H7 (cell line): Measurements from ENCODE around the gene CAD. TPM values are rescaled to one million over a fixed set of nuclear protein-coding genes. Genes with fewer than 3 reads are reported as not detected.
"Not testable (repeated sequence)": the region's sequence is repeated elsewhere in the genome, so short reads cannot be mapped to it uniquely, and the experiment has no call there.

Experiments used
- DNase-seq: peaks from one replicate; pipeline ENCODE4 v3.0.0; 2012
- H3K27me3 ChIP-seq: 2 replicates; pipeline ENCODE4 v1.6.0; 2011; ENCODE audit warnings: mild to moderate bottlenecking, low read length; ENCODE audit not compliant: control insufficient read depth, insufficient read depth
- H3K36me3 ChIP-seq: replicated peaks from 2 replicates; pipeline ENCODE4 v1.5.1; 2011; ENCODE audit warnings: low read length; ENCODE audit not compliant: control insufficient read depth, insufficient read depth
- H3K4me3 ChIP-seq: 2 replicates; pipeline ENCODE4 v1.5.1; 2011; ENCODE audit warnings: low read depth, mild to moderate bottlenecking, control low read depth, low read length, moderate library complexity; ENCODE audit not compliant: insufficient read depth
- total RNA-seq: library from RNA; depleted of rRNA; stranded (reverse); fragments of >200 nt; shearing (Covaris generic); gene quantifications from 2 replicates; pipeline ENCODE4 v1.2.3, GENCODE V29; 2014

CAD gene
- total RNA-seq, 1 experiment from 2014 or later: 73.7 TPM

GRCh38 chr2:27264253-27264752 is 47.1 kb downstream of the CAD start:
- Histone ChIP-seq H3K27me3 (peaks cover 71% of the 10 kb centered on the region), H3K36me3 (no peaks in the 10 kb centered on the region), H3K4me3 (peak overlapping the region; percentile 53)
- DNase-seq: peak; percentile 87

- peak; percentile 98 for DNase-seq
- peak overlapping the region; percentile 53 for H3K4me3 ChIP-seq
- no peaks in the 10 kb centered on the region for H3K36me3 ChIP-seq
- H3K27me3 ChIP-seq: peaks cover 67% of the 10 kb centered on the region
These were observed 47.8 kb downstream of the CAD start for GRCh38 chr2:27264753-27265535.

- Histone ChIP-seq H3K27me3 (peaks cover 62% of the 10 kb centered on the region), H3K4me3 (no peak overlapping the region), H3K36me3 (no peaks in the 10 kb centered on the region)
- no peak for DNase-seq
These were observed 48.3 kb downstream of the CAD start for GRCh38 chr2:27265536-27265870.

DNA sequence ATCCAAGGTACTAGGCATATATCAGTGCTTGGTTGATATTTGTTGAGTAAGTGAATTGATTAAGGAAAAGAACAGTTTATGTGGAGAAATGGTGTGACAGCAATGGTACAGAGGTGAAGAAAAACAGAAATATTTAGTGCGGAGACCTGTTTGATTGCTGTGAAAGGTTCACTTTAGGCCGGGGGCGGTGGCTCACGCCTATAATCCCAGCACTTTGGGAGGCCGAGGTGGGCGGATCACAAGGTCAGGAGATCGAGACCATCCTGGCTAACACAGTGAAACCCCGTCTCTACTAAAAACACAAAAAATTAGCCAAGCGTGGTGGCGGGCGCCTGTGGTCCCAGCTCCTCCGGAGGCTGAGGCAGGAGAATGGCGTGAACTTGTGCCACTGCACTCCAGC is 51.1 kb downstream of the CAD start:
- H3K27me3 ChIP-seq: peaks cover 34% of the 10 kb centered on the region
- not testable (repeated sequence) for DNase-seq, H3K4me3 ChIP-seq, H3K36me3 ChIP-seq

DNA sequence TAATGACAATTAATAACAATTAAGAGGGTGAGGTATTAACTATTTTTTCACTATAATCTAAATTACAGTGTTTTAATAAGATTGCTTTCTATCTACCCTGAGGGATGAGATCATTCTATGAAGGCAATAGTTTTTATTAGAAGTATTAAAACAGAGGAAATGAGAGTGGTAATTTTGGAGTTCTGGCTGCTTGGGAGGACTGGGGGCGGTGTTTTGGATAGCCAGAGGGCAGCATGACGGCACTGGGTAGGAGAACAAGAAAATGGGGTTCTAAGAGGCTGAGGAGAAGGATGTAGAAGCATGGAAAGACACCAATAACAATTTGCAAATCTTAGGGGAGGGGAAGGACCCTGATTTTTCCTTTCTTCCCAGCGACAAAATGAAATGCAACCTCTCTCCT is 53.0 kb downstream of the CAD start:
- H3K27me3 ChIP-seq: peaks cover 15% of the 10 kb centered on the region
- no peaks in the 10 kb centered on the region for H3K36me3 ChIP-seq
- H3K4me3 ChIP-seq: no peak overlapping the region
- DNase-seq: no peak

DNA sequence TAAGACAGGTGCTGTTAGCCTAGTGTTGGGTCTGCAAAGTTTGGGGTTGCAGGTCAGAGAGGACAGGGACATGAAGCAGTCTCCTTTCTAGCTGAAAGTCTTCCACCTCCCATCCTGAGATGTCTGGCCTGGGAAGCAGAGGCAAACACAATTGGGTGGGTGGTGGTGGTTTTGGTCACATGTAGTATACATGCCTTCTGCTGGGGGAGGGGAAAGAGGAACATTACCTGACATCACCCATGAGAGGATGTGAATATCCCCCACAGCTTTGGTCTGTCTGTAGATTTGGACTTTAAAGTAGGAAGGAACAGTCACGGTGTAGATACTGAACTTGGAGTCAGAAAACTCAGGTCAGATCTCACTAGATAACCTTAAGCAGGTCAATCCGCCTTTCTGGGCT is 53.5 kb downstream of the CAD start:
- Histone ChIP-seq H3K27me3 (peaks cover 10% of the 10 kb centered on the region), H3K36me3 (no peaks in the 10 kb centered on the region), H3K4me3 (no peak overlapping the region)
- no peak for DNase-seq

DNA sequence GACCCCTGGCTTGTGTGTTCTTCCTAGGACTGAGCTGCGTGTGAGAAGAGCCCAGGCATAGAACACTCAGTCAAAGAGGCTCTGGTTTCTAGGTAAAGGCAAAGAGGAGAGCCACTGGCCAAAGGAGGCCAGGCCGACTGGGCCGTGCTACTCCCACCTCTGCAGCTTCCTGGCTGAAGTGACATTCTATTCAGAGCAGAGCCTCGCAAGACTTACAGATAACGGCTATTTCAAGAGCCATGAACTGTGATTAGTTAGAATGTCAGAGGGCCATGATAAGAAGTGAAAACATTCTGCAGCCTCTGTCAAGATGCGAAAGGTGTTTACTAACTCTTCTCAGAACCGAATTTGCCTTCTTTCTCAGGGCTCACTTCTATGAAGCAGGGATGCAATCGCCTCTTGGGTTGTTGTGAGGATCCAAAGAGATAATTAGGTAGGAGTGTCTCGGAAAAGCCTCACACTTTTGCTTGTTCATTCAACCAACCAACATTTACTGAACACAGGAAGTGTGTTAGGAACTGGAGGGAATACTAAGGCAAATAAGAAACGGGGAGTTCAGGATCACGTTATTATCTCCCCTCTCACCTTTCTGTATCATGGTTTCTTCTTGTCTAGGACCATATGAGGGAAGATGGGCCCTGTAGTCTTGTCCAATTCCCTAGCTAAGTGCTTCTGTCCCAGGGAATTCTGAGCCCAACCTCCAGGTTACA is 54.6 kb downstream of the CAD start:
- Histone ChIP-seq H3K27me3 (peaks cover under 1% of the 10 kb centered on the region; the same call in 1 of the 2 replicates), H3K4me3 (no peak overlapping the region), H3K36me3 (no peaks in the 10 kb centered on the region)
- no peak for DNase-seq

DNA sequence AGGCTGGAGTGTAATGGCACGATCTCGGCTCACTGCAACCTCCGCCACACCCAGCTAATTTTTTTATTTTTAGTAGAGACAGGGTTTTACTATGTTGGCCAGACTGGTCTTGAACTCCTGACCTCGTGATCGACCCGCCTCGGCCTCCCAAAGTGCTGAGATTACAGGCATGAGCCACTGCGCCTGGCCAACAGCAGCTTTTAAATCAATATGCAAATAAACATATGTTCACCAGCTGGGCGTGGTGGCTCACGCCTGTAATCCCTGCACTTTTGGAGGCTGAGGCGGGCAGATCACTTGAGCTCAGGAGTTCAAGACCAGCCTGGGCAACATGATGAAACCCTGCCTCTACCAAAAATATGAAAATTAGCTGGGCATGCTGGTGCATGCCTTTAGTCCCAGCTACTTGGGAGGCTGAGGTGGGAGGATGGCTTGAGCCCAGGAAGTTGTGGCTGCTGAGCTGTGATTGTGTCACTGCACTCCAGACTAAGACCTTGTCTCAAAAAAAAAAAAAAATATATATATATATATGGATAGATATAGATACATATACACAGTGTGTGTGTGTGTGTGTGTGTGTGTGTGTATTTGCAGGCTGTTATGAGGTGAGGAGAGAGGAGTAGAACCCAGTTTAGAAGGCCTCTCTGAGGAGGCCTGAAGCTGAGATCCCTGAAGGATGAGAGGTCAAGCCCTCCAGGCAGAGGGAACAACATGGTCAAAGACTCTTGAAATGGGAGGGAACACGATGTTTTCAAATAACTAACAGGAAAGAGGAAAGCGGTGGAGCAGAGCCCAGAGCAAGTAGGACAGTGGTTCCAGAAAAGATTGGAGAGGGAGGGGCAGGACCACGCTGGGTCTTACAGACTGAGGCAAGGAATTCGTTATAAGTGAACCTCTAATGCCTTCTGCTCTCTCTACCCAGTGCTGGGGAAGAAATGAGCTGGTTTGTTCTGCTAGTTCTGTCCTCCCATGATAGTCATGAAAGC is 55.7 kb downstream of the CAD start:
- not testable (repeated sequence) for H3K27me3 ChIP-seq, H3K4me3 ChIP-seq, DNase-seq, H3K36me3 ChIP-seq

GRCh38 chr2:27275211-27276150 is 58.3 kb downstream of the CAD start, which contains the start of gene DNAJC5G:
Gene DNAJC5G (plus strand): TSS chr2:27275433. CDS start chr2:27276729, 1,296 bp downstream.
- H3K27me3 ChIP-seq: no peaks in the 10 kb centered on the region
- H3K36me3 ChIP-seq: no peaks in the 10 kb centered on the region
- peak; percentile 42 for DNase-seq
- no peak within 1 kb of the TSS for H3K4me3 ChIP-seq

DNA sequence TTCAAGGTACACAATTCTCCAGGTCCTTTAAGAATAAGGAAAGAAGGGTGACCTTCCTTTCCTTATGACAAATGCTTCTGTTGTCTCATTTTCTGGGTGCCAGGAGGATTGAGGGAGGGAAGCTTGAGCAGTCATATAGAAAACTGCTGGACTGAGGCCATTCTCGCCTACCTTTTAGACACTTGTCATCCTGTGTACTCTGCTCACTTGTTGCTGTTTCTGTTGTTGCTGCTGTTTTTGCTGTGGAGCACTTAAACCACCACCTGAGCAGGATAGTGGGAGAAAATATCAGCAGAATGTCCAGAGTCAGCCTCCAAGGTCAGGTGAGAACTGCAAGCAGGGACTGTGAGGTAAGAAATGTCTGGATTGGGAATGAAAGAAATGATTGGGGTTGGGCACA is 60.8 kb downstream of the CAD start:
- Histone ChIP-seq H3K36me3 (no peaks in the 10 kb centered on the region), H3K27me3 (no peaks in the 10 kb centered on the region), H3K4me3 (no peak overlapping the region)
- no peak for DNase-seq

DNA sequence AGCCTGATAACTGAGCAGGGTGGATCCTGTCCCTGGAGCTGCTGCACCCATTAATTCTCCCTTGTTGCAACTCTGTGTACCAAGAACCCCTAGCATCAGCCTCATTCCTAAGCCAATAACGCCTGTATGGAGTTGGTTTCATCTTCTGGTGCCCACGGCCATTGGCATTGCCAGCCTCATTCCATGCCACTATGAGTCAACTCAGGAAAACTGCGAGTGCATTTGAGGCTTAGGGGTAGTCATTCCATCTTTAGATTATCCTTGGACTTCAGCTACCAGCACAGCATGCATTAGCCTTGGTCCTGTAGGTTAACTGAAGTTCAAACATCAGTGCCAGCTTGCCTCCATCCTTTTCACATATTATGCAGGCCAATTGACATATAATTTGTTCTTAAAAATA is 63.7 kb downstream of the CAD start:
- Histone ChIP-seq H3K4me3 (no peak overlapping the region), H3K27me3 (no peaks in the 10 kb centered on the region; the same call in 1 of the 2 replicates), H3K36me3 (no peaks in the 10 kb centered on the region)
- DNase-seq: no peak

- no peaks in the 10 kb centered on the region for H3K36me3 ChIP-seq
- DNase-seq: no peak
- no peaks in the 10 kb centered on the region; the same call in 1 of the 2 replicates for H3K27me3 ChIP-seq
- H3K4me3 ChIP-seq: no peak overlapping the region
These were observed 64.3 kb downstream of the CAD start for GRCh38 chr2:27281442-27281841.

- no peaks in the 10 kb centered on the region; the same call in 1 of the 2 replicates for H3K27me3 ChIP-seq
- H3K36me3 ChIP-seq: no peaks in the 10 kb centered on the region
- peak within 1 kb of the TSS; percentile 13; the same call in 1 of the 2 replicates for H3K4me3 ChIP-seq
- no peak for DNase-seq
These were observed 64.8 kb downstream of the CAD start, which contains the start of gene TRIM54 for GRCh38 chr2:27281855-27282559. Gene TRIM54 (plus strand): TSS chr2:27282429. CDS start chr2:27282732, 303 bp downstream.
